GM12878 (cell line): ENCODE results near the gene PYGO2. TPM values are rescaled to one million over a fixed set of nuclear protein-coding genes. Genes with fewer than 3 reads are reported as not detected.
"Not testable (repeated sequence)": the region's sequence is repeated elsewhere in the genome, so short reads cannot be mapped to it uniquely, and the experiment has no call there.

ENCODE experiments used
- ATAC-seq: fragments of 200-7000 bp; cut with Tn5 transposase; 3 replicates; pipeline ENCODE4 v1.9.1; 2020; ENCODE audit warnings: mild to moderate bottlenecking, moderate library complexity
- BruUV-seq: library from RNA; stranded (reverse); fragments of 400-500 nt; replicated peaks from 2 replicates; lab custom pipeline; 2021; lab: Mats Ljungman, UMichigan
- CTCF ChIA-PET: fragments of 300-600 bp; sonication (Branson Sonifier 250); formaldehyde crosslinking; extraction: SDS; loops from one replicate; lab custom pipeline; 2021; ENCODE audit warnings: inconsistent platforms; lab: Yijun Ruan, JAX
- POLR2A ChIA-PET: fragments of 350-600 bp; formaldehyde crosslinking; extraction: SDS; loops from one replicate; lab custom pipeline; 2021; ENCODE audit warnings: inconsistent platforms; lab: Charles Lee
- RAD21 ChIA-PET: fragments of 300-600 bp; sonication (Branson Sonifier 250); formaldehyde crosslinking; loops from one replicate; lab custom pipeline; 2023; ENCODE audit warnings: antibody characterized with exemption; ENCODE audit not compliant: unreplicated experiment; lab: Charles Lee
- SMC1A ChIA-PET: fragments of 300-600 bp; sonication (Branson Sonifier 250); formaldehyde crosslinking; loops from one replicate; lab custom pipeline; 2023; ENCODE audit not compliant: unreplicated experiment, uncharacterized antibody; lab: Charles Lee
- DNase-seq: peaks from one replicate; pipeline ENCODE4 v3.0.0-alpha.2; 2011; ENCODE audit warnings: low read depth, low spot score
- FAIRE-seq: peaks from 3 replicates; lab custom pipeline; 2011; peaks lifted over from hg19 to GRCh38; lab: Jason Lieb, UNC
- H2AFZ ChIP-seq: 2 replicates; pipeline ENCODE4 v1.6.0; 2011; ENCODE audit warnings: low read depth, low read length, control low read depth; ENCODE audit not compliant: control insufficient read depth
- H3K27ac ChIP-seq: 2 replicates; pipeline ENCODE4 v1.5.1; 2011; ENCODE audit warnings: control low read depth; ENCODE audit not compliant: control insufficient read depth, insufficient read depth
- H3K27me3 ChIP-seq, 2 experiments: replicated peaks in 1 of 2; 2 replicates each; pipeline versions ENCODE4 v1.6.0 to v1.6.1; 2011; ENCODE audit warnings: low read length in 1 of 2; ENCODE audit not compliant: control insufficient read depth in 2 of 2, insufficient read depth in 2 of 2
- H3K36me3 ChIP-seq, 2 experiments: 2 replicates each; pipeline ENCODE4 v1.5.1; 2011; ENCODE audit warnings: low read length in 1 of 2; ENCODE audit not compliant: control insufficient read depth in 2 of 2, insufficient read depth in 2 of 2
- H3K4me1 ChIP-seq: 2 replicates; pipeline ENCODE4 v1.6.1; 2011; ENCODE audit warnings: mild to moderate bottlenecking, low read length, moderate library complexity, mixed read lengths; ENCODE audit not compliant: control insufficient read depth, insufficient read depth
- H3K4me2 ChIP-seq: 2 replicates; pipeline ENCODE4 v1.6.0; 2011; ENCODE audit warnings: control low read depth; ENCODE audit not compliant: control insufficient read depth, insufficient read depth
- H3K4me3 ChIP-seq: fragments of 200-600 bp; sonication (generic); 2 replicates; pipeline ENCODE4 v1.5.1; 2016
- H3K79me2 ChIP-seq: 2 replicates; pipeline ENCODE4 v1.6.0; 2011; ENCODE audit warnings: low read length; ENCODE audit not compliant: control insufficient read depth, insufficient read depth
- H3K9ac ChIP-seq: 2 replicates; pipeline ENCODE4 v1.8.0; 2011; ENCODE audit warnings: low read length, control low read depth, mixed read lengths; ENCODE audit not compliant: control insufficient read depth, insufficient read depth
- H3K9me3 ChIP-seq: replicated peaks from 3 replicates; pipeline ENCODE4 v1.5.1; 2011; ENCODE audit warnings: mild to moderate bottlenecking, low read length; ENCODE audit not compliant: control insufficient read depth, insufficient read depth
- H4K20me1 ChIP-seq: 2 replicates; pipeline ENCODE4 v1.6.0; 2011; ENCODE audit not compliant: control insufficient read depth, insufficient read depth
- ZNF384 ChIP-seq: IDR thresholded peaks from 2 replicates; pipeline ENCODE4 v1.6.1; 2012; ENCODE audit warnings: low read depth, mild to moderate bottlenecking, low read length, improper control_type of control experiment, borderline replicate concordance
- WGBS: methylation state at CpG from one replicate; pipeline ENCODE4 v1.1.6; 2016; ENCODE audit warnings: low lambda C conversion rate; ENCODE audit not compliant: insufficient replicate concordance, insufficient coverage; ENCODE audit errors: missing lambda C conversion rate; 5-methylcytosine and 5-hydroxymethylcytosine counted together
- in situ Hi-C: fragments of 300-500 bp; cut with MboI; formaldehyde crosslinking; loops from 9 replicates; pipeline ENCODE4 v1.14.3; 2018; ENCODE audit warnings: mixed read lengths
- intact Hi-C: fragments of 100-400 bp; cut with micrococcal nuclease; formaldehyde crosslinking; loops from one replicate; pipeline ENCODE4 v1.14.2; 2022; ENCODE audit not compliant: unreplicated experiment
- polyA plus RNA-seq, 11 experiments: library from polyadenylated mRNA; depleted of rRNA in 4 of 11; unstranded in 6 of 11; stranded (reverse) in 5 of 11; fragments of >200 nt; fragmentation: Nextera tagmentation in 4 of 11; fragmentation: Illumina TruSeq in 1 of 11; extraction: Ambion mirVana in 4 of 11; extraction: Trizol in 1 of 11; gene quantifications; 1 replicate in 1 of 11; 2 replicates in 10 of 11; pipeline versions ENCODE4 v1.2.1 to v1.2.3, GENCODE V29; 2011 to 2016; ENCODE audit warnings: inconsistent platforms in 2 of 11, missing spikeins in 2 of 11, low read depth in 1 of 11
- total RNA-seq, 4 experiments: library from RNA; depleted of rRNA in 3 of 4; stranded (reverse); fragments of >200 nt in 3 of 4; fragmentation: Illumina TruSeq in 1 of 4; extraction: Trizol in 1 of 4; gene quantifications; 2 replicates each; pipeline versions ENCODE4 v1.2.1 to v1.2.3, GENCODE V29; 2013 to 2021
- TF ChIP-seq, protein P1 (sequence below), 3 experiments: IDR thresholded peaks in 2 of 3; conservative IDR thresholded peaks in 1 of 3; 2 replicates each; pipeline ENCODE4 v1.5.1; 2011; ENCODE audit warnings: low read depth in 3 of 3, low read length in 3 of 3, mild to moderate bottlenecking in 3 of 3, control low read depth in 2 of 3, moderate library complexity in 2 of 3, inconsistent platforms in 1 of 3, mixed read lengths in 1 of 3; ENCODE audit not compliant: control insufficient read depth in 2 of 3, insufficient read depth in 1 of 3; ENCODE audit errors: extremely low read depth in 1 of 3

Gene PYGO2
- total and polyA plus RNA-seq, 10 of the 15 experiments (the other 5 are each of a cell fraction or from before 2014, with no cell fraction given): 8.1 to 33.8 (median 23.5) TPM

DNA sequence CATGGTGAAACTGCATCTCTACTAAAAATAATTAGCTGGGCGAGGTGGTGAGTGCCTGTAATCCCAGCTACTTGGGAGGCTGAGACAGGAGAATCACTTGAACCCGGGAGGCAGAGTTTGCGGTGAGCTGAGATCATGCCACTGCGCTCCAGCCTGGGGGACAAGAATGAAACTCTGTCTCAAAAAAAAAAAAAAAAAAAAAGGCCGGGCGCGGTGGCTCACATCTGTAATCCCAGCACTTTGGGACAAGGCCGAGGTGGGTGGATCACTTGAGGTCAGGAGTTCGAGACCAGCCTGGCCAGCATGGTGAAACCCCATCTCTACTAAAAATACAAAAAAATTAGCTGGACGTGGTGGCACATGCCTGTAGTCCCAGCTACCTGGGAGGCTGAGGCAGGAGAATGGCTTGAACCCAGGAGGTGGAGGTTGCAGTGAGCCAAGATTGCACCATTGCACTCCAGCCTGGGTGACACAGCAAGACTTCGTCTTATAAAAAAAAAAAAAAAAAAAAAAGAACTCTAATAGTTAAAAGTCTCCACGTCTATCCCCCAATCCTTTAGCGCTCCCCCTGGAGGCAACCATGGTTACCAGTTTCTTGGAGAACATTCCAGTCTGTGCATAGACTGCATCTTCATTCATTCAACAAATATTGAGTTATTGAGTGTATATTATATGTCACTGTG is 33.9 kb upstream of the PYGO2 start:
- RAD21 ChIA-PET: interaction anchor here (0.7 to 1.4 kb wide), 2 partner anchors 25 to 26 kb away, joined by 5 to 6 read pairs; partner anchors contain the start of gene SHC1
- SMC1A ChIA-PET: interaction anchor here (0.7 to 8.1 kb wide), 9 partner anchors 12 to 1071 kb away, joined by 3 to 69 read pairs (median 4); partner anchors contain the start of genes CKS1B, FLAD1 and PBXIP1
- intact Hi-C loops, H3K27me3 ChIP-seq, ATAC-seq, H3K9me3 ChIP-seq, BruUV-seq, in situ Hi-C loops, H4K20me1 ChIP-seq, H3K4me2 ChIP-seq, H3K27ac ChIP-seq, DNase-seq, H3K79me2 ChIP-seq, H3K9ac ChIP-seq, H2AFZ ChIP-seq, FAIRE-seq, H3K4me3 ChIP-seq, H3K36me3 ChIP-seq: not testable (repeated sequence)
- CTCF ChIA-PET: interaction anchor here (0.6 to 11.0 kb wide), 9 partner anchors 17 to 436 kb away, joined by 3 to 226 read pairs (median 3); partner anchors contain the start of genes ADAM15, CKS1B, FLAD1 and PBXIP1
- H3K4me1 ChIP-seq: peaks cover 12% of the 10 kb centered on the region
- WGBS: 63% methylated on average over 10 of the region's 13 CpGs
- peak; percentile 46; the same call in 1 of the 2 replicates for TF ChIP-seq ZNF384
- TF ChIP-seq, protein P1, sequence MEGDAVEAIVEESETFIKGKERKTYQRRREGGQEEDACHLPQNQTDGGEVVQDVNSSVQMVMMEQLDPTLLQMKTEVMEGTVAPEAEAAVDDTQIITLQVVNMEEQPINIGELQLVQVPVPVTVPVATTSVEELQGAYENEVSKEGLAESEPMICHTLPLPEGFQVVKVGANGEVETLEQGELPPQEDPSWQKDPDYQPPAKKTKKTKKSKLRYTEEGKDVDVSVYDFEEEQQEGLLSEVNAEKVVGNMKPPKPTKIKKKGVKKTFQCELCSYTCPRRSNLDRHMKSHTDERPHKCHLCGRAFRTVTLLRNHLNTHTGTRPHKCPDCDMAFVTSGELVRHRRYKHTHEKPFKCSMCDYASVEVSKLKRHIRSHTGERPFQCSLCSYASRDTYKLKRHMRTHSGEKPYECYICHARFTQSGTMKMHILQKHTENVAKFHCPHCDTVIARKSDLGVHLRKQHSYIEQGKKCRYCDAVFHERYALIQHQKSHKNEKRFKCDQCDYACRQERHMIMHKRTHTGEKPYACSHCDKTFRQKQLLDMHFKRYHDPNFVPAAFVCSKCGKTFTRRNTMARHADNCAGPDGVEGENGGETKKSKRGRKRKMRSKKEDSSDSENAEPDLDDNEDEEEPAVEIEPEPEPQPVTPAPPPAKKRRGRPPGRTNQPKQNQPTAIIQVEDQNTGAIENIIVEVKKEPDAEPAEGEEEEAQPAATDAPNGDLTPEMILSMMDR (IDR thresholded peaks at IDR 0.05 in 2 of 3, conservative IDR thresholded peaks at IDR 0.05 in 1 of 3; ENCODE audit: control insufficient read depth in 2 of 3, extremely low read depth in 1 of 3, insufficient read depth in 1 of 3, low read depth in 3 of 3, low read length in 3 of 3): peak in 1 of 3 experiments; percentile 28; a peak in 3 of 6 replicates
- POLR2A ChIA-PET: interaction anchor here (0.6 to 3.4 kb wide), 8 partner anchors 12 to 509 kb away, joined by 3 to 13 read pairs (median 6); partner anchors contain the start of genes FLAD1 and PBXIP1
